ENCODE results near the gene GAL. TPM values are rescaled to one million over a fixed set of nuclear protein-coding genes. Genes with fewer than 3 reads are reported as not detected.

GAL gene
- total RNA-seq, 4 donors from 2014 or later, result not detected

GRCh38 chr11:68687311-68687710 lies 3.0 kb downstream of the GAL start:
- intact Hi-C loops (cut with DNase I; ENCODE audit: low total_unique reads) (no loop called here), in situ Hi-C loops (cut with MboI; ENCODE audit: low sequenced_read_pairs in 4 of 4) (no loop called here)
- H3K36me3 ChIP-seq, result no peaks in the 10 kb centered on the region
- DNase-seq, result no peak
- no peaks in the 10 kb centered on the region for H3K9me3 ChIP-seq
- H3K27me3 ChIP-seq, result peaks cover 39 to 54% (median 40%) of the 10 kb centered on the region in 3 donors
- H3K4me3 ChIP-seq, result no peak overlapping the region
- no peak for ATAC-seq
- H3K4me1 ChIP-seq, result peaks cover 0 to 6% of the 10 kb centered on the region in 2 donors
- TF ChIP-seq CTCF (IDR thresholded peaks at IDR 0.05 in 4 of 5, conservative IDR thresholded peaks at IDR 0.05 in 1 of 5) (no peak), POLR2A (IDR thresholded peaks at IDR 0.05) (no peak)
- H3K27ac ChIP-seq, result no peak overlapping the region

GRCh38 chr11:68687986-68688385 lies 3.6 kb downstream of the GAL start:
- no peak for DNase-seq
- no peak for ATAC-seq
- peaks cover 39 to 50% (median 40%) of the 10 kb centered on the region in 3 donors for H3K27me3 ChIP-seq

GRCh38 chr11:68688881-68689280 lies 4.5 kb downstream of the GAL start:
- no peak for DNase-seq
- intact Hi-C loops (cut with DNase I; ENCODE audit: low total_unique reads), result no loop called here
- in situ Hi-C loops (cut with MboI; ENCODE audit: low sequenced_read_pairs in 4 of 4), result no loop called here

More at GRCh38 chr11:68687986-68688385, 3.6 kb downstream of the GAL start:
- H3K36me3 ChIP-seq, result no peaks in the 10 kb centered on the region
- intact Hi-C loops (cut with DNase I; ENCODE audit: low total_unique reads) (no loop called here), in situ Hi-C loops (cut with MboI; ENCODE audit: low sequenced_read_pairs in 4 of 4) (no loop called here)
- H3K9me3 ChIP-seq, result no peaks in the 10 kb centered on the region
- H3K4me1 ChIP-seq, result peaks cover 0 to 6% of the 10 kb centered on the region in 2 donors
- no peak for TF ChIP-seq POLR2A (IDR thresholded peaks at IDR 0.05)
- TF ChIP-seq CTCF (IDR thresholded peaks at IDR 0.05 in 4 of 5, conservative IDR thresholded peaks at IDR 0.05 in 1 of 5), result no peak
- no peak overlapping the region for H3K27ac ChIP-seq
- H3K4me3 ChIP-seq, result no peak overlapping the region

GRCh38 chr11:68689737-68690625 lies 5.6 kb downstream of the GAL start:
- no peaks in the 10 kb centered on the region for H3K36me3 ChIP-seq
- TF ChIP-seq CTCF (IDR thresholded peaks at IDR 0.05 in 4 of 5, conservative IDR thresholded peaks at IDR 0.05 in 1 of 5) (no peak), POLR2A (IDR thresholded peaks at IDR 0.05) (no peak)
- H3K9me3 ChIP-seq, result no peaks in the 10 kb centered on the region
- in situ Hi-C loops (cut with MboI; ENCODE audit: low sequenced_read_pairs in 4 of 4) (no loop called here), intact Hi-C loops (cut with DNase I; ENCODE audit: low total_unique reads) (no loop called here)
- H3K27me3 ChIP-seq, result peaks cover 24 to 31% (median 26%) of the 10 kb centered on the region in 3 donors
- no peak overlapping the region for H3K27ac ChIP-seq
- DNase-seq, result no peak
- peaks cover 0 to under 1% of the 10 kb centered on the region in 2 donors for H3K4me1 ChIP-seq
- no peak for ATAC-seq
- no peak overlapping the region for H3K4me3 ChIP-seq

More at GRCh38 chr11:68688881-68689280, 4.5 kb downstream of the GAL start:
- TF ChIP-seq CTCF (IDR thresholded peaks at IDR 0.05 in 4 of 5, conservative IDR thresholded peaks at IDR 0.05 in 1 of 5) (no peak), POLR2A (IDR thresholded peaks at IDR 0.05) (no peak)
- Histone ChIP-seq H3K36me3 (no peaks in the 10 kb centered on the region), H3K27ac (no peak overlapping the region), H3K4me1 (peaks cover 0 to 6% of the 10 kb centered on the region in 2 donors), H3K9me3 (no peaks in the 10 kb centered on the region), H3K4me3 (no peak overlapping the region), H3K27me3 (peaks cover 33 to 41% (median 34%) of the 10 kb centered on the region in 3 donors)
- ATAC-seq, result no peak
